ENCODE results near the gene TNIK.

GRCh38 chr3:171056528-171056927, 403.7 kb downstream of the TNIK start:
- TF ChIP-seq CTCF (IDR thresholded peaks at IDR 0.05; ENCODE audit: low read depth, low read length, poor library complexity, severe bottlenecking) (no peak), EZH2phosphoT487 (IDR thresholded peaks at IDR 0.05; ENCODE audit: borderline replicate concordance, low read length) (no peak)

Data from DOHH2 (cell line).